Measurements from ENCODE around the gene SLC34A1. TPM values are rescaled to one million over a fixed set of nuclear protein-coding genes. Genes with fewer than 3 reads are reported as not detected.
A peak's percentile ranks its signal among the peaks of the same experiment; 100 is the strongest.

The SLC34A1 gene
- total RNA-seq, 1 donor from 2014 or later, result not detected

- no peaks in the 10 kb centered on the region for H3K9me3 Mint-ChIP-seq
- intact Hi-C loops (cut with micrococcal nuclease), result loop anchor here (5.0 kb wide), 1 partner anchor 222 kb away; the partner anchor contains the start of gene NSD1
Measured at GRCh38 chr5:177354711-177355110, 29.5 kb upstream of the SLC34A1 start.

DNA sequence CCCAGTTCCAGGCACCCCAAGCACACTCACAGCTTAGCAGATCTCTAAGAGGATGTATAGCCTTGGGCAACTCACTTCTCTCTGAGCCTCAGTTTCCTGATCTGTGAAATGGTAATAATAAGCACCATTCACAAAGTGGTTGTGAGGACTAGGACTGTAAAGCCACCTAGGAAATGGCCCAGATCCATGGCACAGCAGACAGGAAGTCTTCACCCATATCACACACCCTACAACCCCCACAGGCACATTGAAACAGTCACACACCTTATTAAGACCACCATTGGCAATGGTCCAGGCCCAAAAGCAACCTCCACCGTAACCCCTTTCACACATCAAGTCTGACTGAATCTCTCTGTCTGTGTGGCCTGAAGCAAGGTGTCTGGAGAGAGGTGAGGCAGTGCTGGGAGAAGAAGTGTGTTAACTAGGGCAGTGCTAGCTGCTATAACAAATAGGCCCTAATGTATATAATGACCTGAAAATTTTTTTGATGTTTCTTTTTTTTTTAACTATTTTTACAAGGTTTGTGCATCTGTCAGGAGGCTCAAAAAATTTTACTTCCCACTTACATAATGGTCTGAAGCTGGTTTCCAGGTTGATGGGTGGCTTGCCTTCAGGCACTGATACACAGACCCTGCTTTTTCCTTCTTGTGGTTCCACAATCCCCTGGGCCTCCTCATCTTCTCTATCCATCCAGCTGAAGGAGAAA is 28.9 kb upstream of the SLC34A1 start:
- DNase-seq, result no peak
- ChIA-PET POLR2A (no interaction called here), CTCF (interaction anchor here (1.1 to 1.8 kb wide), 3 partner anchors 14 to 100 kb away, joined by 3 to 5 read pairs (median 5); no protein-coding TSS in a partner anchor)
- Mint-ChIP-seq H3K4me3 (no peak overlapping the region), H3K9me3 (no peaks in the 10 kb centered on the region), H3K27ac (no peak overlapping the region), H3K4me1 (peaks cover 65% of the 10 kb centered on the region), H3K27me3 (no peaks in the 10 kb centered on the region), H3K36me3 (ENCODE audit: low read depth) (peaks cover 15% of the 10 kb centered on the region)
- intact Hi-C loops (cut with micrococcal nuclease), result no loop called here
- no peak for ATAC-seq (ENCODE audit: low read depth)
- no peak for TF ChIP-seq CTCF (IDR thresholded peaks at IDR 0.05)

More at GRCh38 chr5:177354711-177355110, 29.5 kb upstream of the SLC34A1 start:
- ATAC-seq (ENCODE audit: low read depth) (no peak), DNase-seq (no peak)
- ChIA-PET POLR2A (no interaction called here), CTCF (interaction anchor here (1.1 kb wide), 1 partner anchor 50 kb away, joined by 3 read pairs; no protein-coding TSS in a partner anchor)
- H3K36me3 Mint-ChIP-seq (ENCODE audit: low read depth), result peaks cover 14% of the 10 kb centered on the region
- H3K4me3 Mint-ChIP-seq, result no peak overlapping the region
- TF ChIP-seq CTCF (IDR thresholded peaks at IDR 0.05), result no peak
- no peak overlapping the region for H3K27ac Mint-ChIP-seq
- peaks cover 65% of the 10 kb centered on the region for H3K4me1 Mint-ChIP-seq
- H3K27me3 Mint-ChIP-seq, result no peaks in the 10 kb centered on the region

DNA sequence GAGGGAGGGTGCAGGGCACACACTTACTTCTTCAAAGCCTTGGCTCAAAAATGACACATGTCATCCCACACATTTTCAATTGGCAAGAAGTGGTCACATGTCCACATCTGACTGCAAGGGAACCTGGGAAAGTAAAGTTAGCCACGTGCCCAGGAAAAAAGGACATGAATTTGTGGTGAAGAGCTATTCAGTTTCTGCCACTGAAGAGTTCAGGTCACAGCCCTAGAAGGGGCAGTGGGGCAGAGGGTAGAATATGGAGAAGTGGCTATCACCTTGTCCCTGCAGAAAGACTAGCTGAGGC is 28.4 kb upstream of the SLC34A1 start:
- no peaks in the 10 kb centered on the region for H3K9me3 Mint-ChIP-seq
- no peaks in the 10 kb centered on the region for H3K27me3 Mint-ChIP-seq
- H3K36me3 Mint-ChIP-seq (ENCODE audit: low read depth), result peaks cover 15% of the 10 kb centered on the region
- DNase-seq (no peak), ATAC-seq (ENCODE audit: low read depth) (no peak)
- TF ChIP-seq CTCF (IDR thresholded peaks at IDR 0.05), result no peak
- H3K4me3 Mint-ChIP-seq, result no peak overlapping the region
- CTCF ChIA-PET, result interaction anchor here (1.1 to 1.8 kb wide), 3 partner anchors 13 to 99 kb away, joined by 3 to 5 read pairs (median 5); no protein-coding TSS in a partner anchor
- H3K27ac Mint-ChIP-seq, result no peak overlapping the region
- intact Hi-C loops (cut with micrococcal nuclease), result loop anchor here (2.0 kb wide), 5 partner anchors 15 to 71 kb away; partner anchors contain the start of genes GRK6, PRELID1 and RAB24
- POLR2A ChIA-PET, result interaction anchor here (0.6 kb wide), 1 partner anchor 9 kb away, joined by 4 read pairs; no protein-coding TSS in a partner anchor
- H3K4me1 Mint-ChIP-seq, result peaks cover 63% of the 10 kb centered on the region

DNA sequence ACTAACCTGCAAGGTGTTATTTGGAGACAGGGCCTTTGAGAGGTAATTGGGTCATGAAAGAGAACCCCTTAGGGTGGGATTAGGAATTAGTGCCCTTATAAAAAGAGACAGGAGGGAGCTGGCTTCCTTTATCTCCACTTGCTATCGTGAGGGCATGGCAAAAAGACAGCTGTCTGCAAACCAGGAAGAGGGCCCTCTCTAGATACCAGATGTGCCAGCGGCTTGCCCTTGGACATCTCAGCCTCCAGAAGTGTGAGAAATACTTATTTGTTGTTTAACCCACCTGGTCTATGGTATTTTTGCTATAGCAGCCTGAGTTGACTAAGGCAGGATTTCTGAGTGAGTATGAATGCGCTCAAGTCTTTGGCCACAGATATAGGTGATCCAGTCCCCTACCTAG is 27.5 kb upstream of the SLC34A1 start:
- Mint-ChIP-seq H3K9me3 (no peaks in the 10 kb centered on the region), H3K27me3 (no peaks in the 10 kb centered on the region), H3K4me1 (peaks cover 67% of the 10 kb centered on the region), H3K27ac (peak overlapping the region; percentile 92), H3K4me3 (peak overlapping the region; percentile 85), H3K36me3 (ENCODE audit: low read depth) (peaks cover 8% of the 10 kb centered on the region)
- CTCF ChIA-PET, result interaction anchor here (1.8 to 3.0 kb wide), 2 partner anchors 13 to 98 kb away, joined by 5 to 16 read pairs; no protein-coding TSS in a partner anchor
- no peak for ATAC-seq (ENCODE audit: low read depth)
- POLR2A ChIA-PET, result interaction anchor here (0.6 to 1.0 kb wide), 5 partner anchors 8 to 99 kb away, joined by 3 to 9 read pairs (median 4); no protein-coding TSS in a partner anchor
- TF ChIP-seq CTCF (IDR thresholded peaks at IDR 0.05), result no peak
- DNase-seq, result no peak
- intact Hi-C loops (cut with micrococcal nuclease), result loop anchor here (2.0 kb wide), 5 partner anchors 14 to 70 kb away; partner anchors contain the start of genes GRK6, PRELID1 and RAB24

GRCh38 chr5:177357146-177357458 is 27.1 kb upstream of the SLC34A1 start:
- no peak for TF ChIP-seq CTCF (IDR thresholded peaks at IDR 0.05)
- CTCF ChIA-PET, result interaction anchor here (1.8 to 3.0 kb wide), 2 partner anchors 13 to 98 kb away, joined by 5 to 16 read pairs; no protein-coding TSS in a partner anchor
- POLR2A ChIA-PET, result interaction anchor here (0.8 to 1.6 kb wide), 7 partner anchors 13 to 223 kb away, joined by 3 to 9 read pairs (median 4); partner anchors contain the start of genes NSD1, PRELID1 and RAB24

More at GRCh38 chr5:177357146-177357458, 27.1 kb upstream of the SLC34A1 start:
- H3K9me3 Mint-ChIP-seq, result no peaks in the 10 kb centered on the region
- H3K4me3 Mint-ChIP-seq, result peak overlapping the region; percentile 85
- peak overlapping the region; percentile 92 for H3K27ac Mint-ChIP-seq
- peaks cover 8% of the 10 kb centered on the region for H3K36me3 Mint-ChIP-seq (ENCODE audit: low read depth)
- H3K27me3 Mint-ChIP-seq, result no peaks in the 10 kb centered on the region
- ATAC-seq (ENCODE audit: low read depth) (no peak), DNase-seq (no peak)
- H3K4me1 Mint-ChIP-seq, result peaks cover 67% of the 10 kb centered on the region
- intact Hi-C loops (cut with micrococcal nuclease), result loop anchor here (2.0 kb wide), 5 partner anchors 14 to 70 kb away; partner anchors contain the start of genes GRK6, PRELID1 and RAB24
